PFSK-1 (cell line): ENCODE data around the gene GREB1.

Experiments
- FOXP2 ChIP-seq: optimal IDR thresholded peaks from 2 replicates; pipeline ENCODE3; 2011; ENCODE audit warnings: borderline replicate concordance, control low read depth, inconsistent platforms; ENCODE audit not compliant: insufficient read depth; ENCODE audit errors: extremely low read length, extremely low read depth
- POLR2AphosphoS5 ChIP-seq: IDR thresholded peaks from 2 replicates; pipeline ENCODE4 v1.6.1; 2012; ENCODE audit warnings: low read depth, mild to moderate bottlenecking, control low read depth, low read length, moderate library complexity
- SIN3A ChIP-seq: IDR thresholded peaks from 2 replicates; pipeline ENCODE4 v1.6.1; 2012; ENCODE audit warnings: mild to moderate bottlenecking, low read length, moderate library complexity, borderline replicate concordance; ENCODE audit not compliant: insufficient read depth
- TAF1 ChIP-seq: IDR thresholded peaks from 2 replicates; pipeline ENCODE4 v1.6.1; 2012; ENCODE audit warnings: low read length, control low read depth, borderline replicate concordance; ENCODE audit not compliant: insufficient read depth
- TF ChIP-seq, protein P1 (sequence below), 2 experiments: IDR thresholded peaks; 2 replicates each; pipeline versions ENCODE4 v1.6.1 to v1.8.0; 2011 to 2012; ENCODE audit warnings: low read depth in 2 of 2, low read length in 2 of 2, control low read depth in 1 of 2, inconsistent platforms in 1 of 2, mild to moderate bottlenecking in 1 of 2, moderate library complexity in 1 of 2; ENCODE audit not compliant: insufficient read depth in 1 of 2

The GREB1 gene

DNA sequence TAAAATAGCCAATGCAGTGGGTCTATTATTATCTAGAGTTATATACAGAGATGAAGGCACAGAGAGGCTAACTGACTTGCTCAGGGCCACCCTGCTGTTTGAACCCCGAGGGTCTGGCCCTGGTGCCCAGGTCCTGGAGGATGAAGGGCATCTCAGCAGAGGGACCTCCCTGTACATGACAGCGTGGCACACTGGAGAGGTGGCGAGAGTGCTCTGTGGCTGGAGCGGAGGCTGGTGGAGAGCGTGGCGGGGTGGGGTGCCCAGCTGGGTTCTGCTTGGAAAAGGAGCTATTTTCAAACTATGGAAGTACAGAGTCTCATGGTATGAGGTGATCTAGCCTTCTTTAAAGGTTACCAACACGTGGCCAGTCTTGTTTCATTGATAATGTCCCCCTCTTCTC is 35.8 kb downstream of the GREB1 start:
- TF ChIP-seq SIN3A (no peak), POLR2AphosphoS5 (no peak), TAF1 (no peak), FOXP2 (no peak)
- TF ChIP-seq, protein P1, sequence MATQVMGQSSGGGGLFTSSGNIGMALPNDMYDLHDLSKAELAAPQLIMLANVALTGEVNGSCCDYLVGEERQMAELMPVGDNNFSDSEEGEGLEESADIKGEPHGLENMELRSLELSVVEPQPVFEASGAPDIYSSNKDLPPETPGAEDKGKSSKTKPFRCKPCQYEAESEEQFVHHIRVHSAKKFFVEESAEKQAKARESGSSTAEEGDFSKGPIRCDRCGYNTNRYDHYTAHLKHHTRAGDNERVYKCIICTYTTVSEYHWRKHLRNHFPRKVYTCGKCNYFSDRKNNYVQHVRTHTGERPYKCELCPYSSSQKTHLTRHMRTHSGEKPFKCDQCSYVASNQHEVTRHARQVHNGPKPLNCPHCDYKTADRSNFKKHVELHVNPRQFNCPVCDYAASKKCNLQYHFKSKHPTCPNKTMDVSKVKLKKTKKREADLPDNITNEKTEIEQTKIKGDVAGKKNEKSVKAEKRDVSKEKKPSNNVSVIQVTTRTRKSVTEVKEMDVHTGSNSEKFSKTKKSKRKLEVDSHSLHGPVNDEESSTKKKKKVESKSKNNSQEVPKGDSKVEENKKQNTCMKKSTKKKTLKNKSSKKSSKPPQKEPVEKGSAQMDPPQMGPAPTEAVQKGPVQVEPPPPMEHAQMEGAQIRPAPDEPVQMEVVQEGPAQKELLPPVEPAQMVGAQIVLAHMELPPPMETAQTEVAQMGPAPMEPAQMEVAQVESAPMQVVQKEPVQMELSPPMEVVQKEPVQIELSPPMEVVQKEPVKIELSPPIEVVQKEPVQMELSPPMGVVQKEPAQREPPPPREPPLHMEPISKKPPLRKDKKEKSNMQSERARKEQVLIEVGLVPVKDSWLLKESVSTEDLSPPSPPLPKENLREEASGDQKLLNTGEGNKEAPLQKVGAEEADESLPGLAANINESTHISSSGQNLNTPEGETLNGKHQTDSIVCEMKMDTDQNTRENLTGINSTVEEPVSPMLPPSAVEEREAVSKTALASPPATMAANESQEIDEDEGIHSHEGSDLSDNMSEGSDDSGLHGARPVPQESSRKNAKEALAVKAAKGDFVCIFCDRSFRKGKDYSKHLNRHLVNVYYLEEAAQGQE (IDR thresholded peaks at IDR 0.05; ENCODE audit: insufficient read depth in 1 of 2, low read depth in 2 of 2, low read length in 2 of 2), result no peak

DNA sequence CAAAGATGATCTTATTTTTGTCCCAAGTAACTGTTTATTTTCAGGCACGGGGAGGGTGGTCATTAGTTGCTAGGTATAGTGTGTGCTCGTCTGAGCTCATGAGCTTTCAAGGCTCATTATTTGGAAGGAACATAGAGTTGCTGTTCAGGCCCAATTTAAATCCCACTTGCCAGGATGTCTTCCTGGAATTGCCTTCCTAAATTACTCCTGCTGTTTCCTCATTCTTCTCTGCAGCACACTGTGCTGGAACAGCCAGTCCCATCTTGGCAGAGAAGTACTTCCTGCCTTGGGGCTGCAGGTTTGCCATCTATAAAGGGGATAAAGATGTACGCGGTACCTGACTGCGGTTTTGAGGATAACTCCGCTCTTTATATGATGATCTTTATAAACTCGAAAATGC is 37.3 kb downstream of the GREB1 start:
- TF ChIP-seq, protein P1 (IDR thresholded peaks at IDR 0.05; ENCODE audit: insufficient read depth in 1 of 2, low read depth in 2 of 2, low read length in 2 of 2), result no peak
- TF ChIP-seq POLR2AphosphoS5, result no peak
- no peak for TF ChIP-seq SIN3A
- no peak for TF ChIP-seq FOXP2
- no peak for TF ChIP-seq TAF1

DNA sequence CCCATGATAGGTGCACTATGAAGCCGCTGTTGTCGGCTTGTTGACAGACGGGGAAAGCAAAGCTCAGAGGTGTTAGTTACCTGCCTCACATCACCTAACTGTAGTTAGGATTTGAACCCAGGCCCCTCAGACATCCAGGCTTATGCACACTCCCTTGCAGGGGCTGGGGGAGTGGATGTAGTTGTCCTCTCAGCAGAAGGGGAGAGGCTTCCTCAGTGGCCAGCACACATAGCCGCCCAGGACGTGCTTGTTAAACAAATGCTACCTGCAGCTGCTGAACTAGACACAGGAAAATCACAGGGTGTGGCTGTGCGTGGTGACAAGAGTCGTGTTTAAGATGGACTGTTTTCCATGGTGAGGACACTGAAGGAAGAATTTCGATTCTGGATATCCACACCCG is 39.2 kb downstream of the GREB1 start:
- TF ChIP-seq, protein P1 (IDR thresholded peaks at IDR 0.05; ENCODE audit: insufficient read depth in 1 of 2, low read depth in 2 of 2, low read length in 2 of 2), result no peak
- TF ChIP-seq FOXP2 (no peak), POLR2AphosphoS5 (no peak), SIN3A (no peak), TAF1 (no peak)

DNA sequence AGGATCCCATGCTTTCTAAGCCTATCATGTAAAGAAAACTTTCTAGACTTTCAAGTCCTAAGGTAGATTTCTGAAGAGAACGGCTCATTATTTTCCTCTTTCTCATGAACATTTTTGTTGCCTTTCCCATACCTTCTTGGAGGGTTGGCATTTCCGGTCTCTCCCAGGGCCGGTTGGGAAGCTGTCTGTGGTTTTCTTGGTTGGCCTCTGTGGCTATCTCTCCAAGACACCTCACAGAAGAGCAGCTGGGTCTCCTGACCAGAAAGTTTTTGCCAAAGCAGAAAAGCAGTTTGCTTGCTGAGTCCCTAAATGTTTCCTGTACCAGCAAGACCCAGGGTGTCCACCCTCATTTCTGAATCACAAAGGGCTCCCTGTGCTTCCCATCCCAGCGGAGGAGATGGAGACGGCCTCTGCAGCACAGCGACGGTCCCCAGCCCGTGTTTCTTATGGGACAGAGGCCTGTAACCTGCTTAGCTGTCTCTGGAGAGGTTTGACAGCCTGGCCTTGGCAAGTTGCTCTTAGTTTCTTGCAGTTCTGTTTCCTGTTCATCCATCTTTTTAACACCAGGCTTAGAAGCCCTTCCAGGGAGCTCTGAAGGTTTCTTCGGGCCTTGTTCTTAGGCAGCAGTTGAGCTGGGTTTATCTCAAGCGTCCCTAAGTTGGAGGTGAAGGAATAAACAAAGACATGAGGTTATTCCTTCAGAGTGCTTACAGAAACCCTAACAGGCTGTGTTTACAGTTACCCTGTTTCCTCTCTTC is 39.8 kb downstream of the GREB1 start:
- TF ChIP-seq FOXP2 (no peak), SIN3A (no peak), POLR2AphosphoS5 (no peak), TAF1 (no peak)
- TF ChIP-seq, protein P1 (IDR thresholded peaks at IDR 0.05; ENCODE audit: insufficient read depth in 1 of 2, low read depth in 2 of 2, low read length in 2 of 2), result no peak
